Endothelial cell of umbilical vein (primary cell): ENCODE data around the gene CNTNAP2. TPM values are rescaled to one million over a fixed set of nuclear protein-coding genes. Genes with fewer than 3 reads are reported as not detected.

ENCODE experiments used
- BruUV-seq: library from RNA; stranded (reverse); fragments of 400-500 nt; replicated peaks from 2 replicates; lab custom pipeline; 2021; lab: Mats Ljungman, UMichigan
- CTCF ChIA-PET: fragments of 300-600, 350-600 bp; sonication (Branson Sonifier 250); formaldehyde crosslinking; loops from one replicate; lab custom pipeline; 2021; ENCODE audit warnings: antibody characterized with exemption, inconsistent platforms; lab: Charles Lee
- POLR2A ChIA-PET: fragments of 300-600, 350-600 bp; sonication (Branson Sonifier 250); formaldehyde crosslinking; loops from one replicate; lab custom pipeline; 2021; ENCODE audit warnings: antibody characterized with exemption, inconsistent platforms; lab: Charles Lee
- DNase-seq: peaks from one replicate; pipeline ENCODE4 v3.0.0-alpha.2; 2011; ENCODE audit warnings: low read depth, low spot score
- FAIRE-seq: peaks from 2 replicates; lab custom pipeline; 2011; peaks lifted over from hg19 to GRCh38; lab: Jason Lieb, UNC
- H2AFZ ChIP-seq: 2 replicates; pipeline ENCODE4 v1.6.0; 2012; ENCODE audit warnings: low read depth, low read length, control low read depth, inconsistent platforms
- H3K27ac ChIP-seq: 2 replicates; pipeline ENCODE4 v1.5.1; 2011; ENCODE audit warnings: low read depth, mild to moderate bottlenecking, control low read depth, low read length, moderate library complexity; ENCODE audit not compliant: insufficient read depth
- H3K27me3 ChIP-seq, 2 experiments: 2 replicates each; pipeline versions ENCODE4 v1.6.0 to v1.6.1; 2011; ENCODE audit warnings: low read length in 2 of 2, mixed read lengths in 1 of 2; ENCODE audit not compliant: control insufficient read depth in 2 of 2, insufficient read depth in 2 of 2
- H3K36me3 ChIP-seq, 2 experiments: 2 replicates in 1 of 2; 3 replicates in 1 of 2; pipeline ENCODE4 v1.5.1; 2011; ENCODE audit warnings: low read length in 2 of 2, mild to moderate bottlenecking in 1 of 2, moderate library complexity in 1 of 2; ENCODE audit not compliant: control insufficient read depth in 2 of 2, insufficient read depth in 2 of 2; ENCODE audit errors: extremely low read depth in 1 of 2
- H3K4me1 ChIP-seq: 3 replicates; pipeline ENCODE4 v1.5.1; 2011; ENCODE audit warnings: mild to moderate bottlenecking, low read length; ENCODE audit not compliant: control insufficient read depth, insufficient read depth; ENCODE audit errors: extremely low read depth
- H3K4me2 ChIP-seq: 2 replicates; pipeline ENCODE4 v1.6.1; 2011; ENCODE audit warnings: low read length, control low read depth, mixed read lengths; ENCODE audit not compliant: insufficient read depth
- H3K4me3 ChIP-seq, 3 experiments: fragments of 200-600 bp in 1 of 3; sonication (generic), shearing (Covaris generic) in 1 of 3; replicated peaks in 1 of 3; 2 replicates each; pipeline ENCODE4 v1.5.1; 2011 to 2016; ENCODE audit warnings: control low read depth in 3 of 3, low read length in 3 of 3, mild to moderate bottlenecking in 2 of 3, inconsistent platforms in 1 of 3, low read depth in 1 of 3, moderate library complexity in 1 of 3; ENCODE audit not compliant: insufficient read depth in 1 of 3
- H3K79me2 ChIP-seq: 2 replicates; pipeline ENCODE4 v1.6.0; 2012; ENCODE audit warnings: low read length, inconsistent platforms; ENCODE audit not compliant: control insufficient read depth, insufficient read depth
- H3K9ac ChIP-seq: replicated peaks from 2 replicates; pipeline ENCODE3; 2011; ENCODE audit warnings: low read length, control low read depth; ENCODE audit not compliant: insufficient read depth; ENCODE audit errors: extremely low read depth
- H3K9me1 ChIP-seq: replicated peaks from 3 replicates; pipeline ENCODE4 v1.6.0; 2011; ENCODE audit warnings: mild to moderate bottlenecking, low read length; ENCODE audit not compliant: control insufficient read depth, insufficient read depth; ENCODE audit errors: extremely low read depth
- H3K9me3 ChIP-seq: replicated peaks from 2 replicates; pipeline ENCODE4 v1.5.1; 2012; ENCODE audit warnings: low read length, inconsistent platforms; ENCODE audit not compliant: control insufficient read depth, insufficient read depth
- H4K20me1 ChIP-seq: replicated peaks from 2 replicates; pipeline ENCODE3; 2011; ENCODE audit warnings: mild to moderate bottlenecking, low read length; ENCODE audit not compliant: control insufficient read depth, insufficient read depth; ENCODE audit errors: extremely low read depth
- EZH2 ChIP-seq: IDR thresholded peaks from 2 replicates; pipeline ENCODE4 v1.6.1; 2012; ENCODE audit warnings: borderline replicate concordance, low read depth, mild to moderate bottlenecking, moderate library complexity, low read length, inconsistent platforms; ENCODE audit not compliant: severe bottlenecking
- FOS ChIP-seq: IDR thresholded peaks from 2 replicates; pipeline ENCODE4 v1.6.1; 2011; ENCODE audit warnings: mild to moderate bottlenecking, low read length, moderate library complexity, borderline replicate concordance; ENCODE audit not compliant: insufficient read depth
- GATA2 ChIP-seq: IDR thresholded peaks from 2 replicates; pipeline ENCODE4 v1.7.0; 2011; ENCODE audit warnings: low read depth, mild to moderate bottlenecking, moderate library complexity, mixed read lengths, low read length; ENCODE audit not compliant: insufficient read length, insufficient read depth
- JUN ChIP-seq: IDR thresholded peaks from 2 replicates; pipeline ENCODE4 v1.6.1; 2011; ENCODE audit warnings: borderline replicate concordance, low read depth; ENCODE audit not compliant: insufficient read length, insufficient read depth
- MAX ChIP-seq: IDR thresholded peaks from 2 replicates; pipeline ENCODE4 v1.6.1; 2011; ENCODE audit not compliant: insufficient read depth, insufficient read length
- MYC ChIP-seq: IDR thresholded peaks from one replicate; pipeline ENCODE4 v1.6.1; 2011; ENCODE audit warnings: mild to moderate bottlenecking, low read depth, low read length
- POLR2A ChIP-seq: IDR thresholded peaks from 2 replicates; pipeline ENCODE4 v1.6.1; 2012; ENCODE audit warnings: low read depth, mild to moderate bottlenecking, control low read depth, low read length
- POLR2AphosphoS5 ChIP-seq: IDR thresholded peaks from 2 replicates; pipeline ENCODE4 v1.6.1; 2012; ENCODE audit warnings: low read depth, mild to moderate bottlenecking, control low read depth, low read length, moderate library complexity; ENCODE audit not compliant: insufficient read depth
- dilution Hi-C: fragments of 300-500 bp; cut with MboI; formaldehyde crosslinking; loops from one replicate; pipeline ENCODE4 v1.15.0; 2019; ENCODE audit warnings: low sequenced_read_pairs; ENCODE audit not compliant: extremely low pct_ligation_motif_present
- intact Hi-C: fragments of 100-400 bp; cut with micrococcal nuclease; formaldehyde crosslinking; loops from one replicate; pipeline ENCODE4 v1.10.0; 2022
- polyA plus RNA-seq, 4 experiments: library from polyadenylated mRNA; depleted of rRNA in 3 of 4; stranded (reverse) in 3 of 4; unstranded in 1 of 4; fragments of >200 nt; gene quantifications; 2 replicates each; pipeline versions ENCODE4 v1.2.1 to v1.2.3, GENCODE V29; 2011 to 2012; ENCODE audit warnings: missing spikeins in 1 of 4
- total RNA-seq: library from RNA; stranded (reverse); gene quantifications from 2 replicates; pipeline ENCODE4 v1.2.3, GENCODE V29; 2021
- TF ChIP-seq, protein P1 (sequence below), 2 donors: IDR thresholded peaks; 1 replicate in 1 of 2; 2 replicates in 1 of 2; pipeline ENCODE4 v1.5.1; 2011; ENCODE audit warnings: low read length in 2 of 2, mild to moderate bottlenecking in 2 of 2, moderate library complexity in 2 of 2, control low read depth in 1 of 2, inconsistent platforms in 1 of 2, low read depth in 1 of 2; ENCODE audit not compliant: insufficient read depth in 1 of 2; ENCODE audit errors: extremely low read depth in 1 of 2

CNTNAP2 gene
- total and polyA plus RNA-seq, 2 donors (not counting 3 experiments of a cell fraction or from before 2014, with no cell fraction given) = not detected

DNA sequence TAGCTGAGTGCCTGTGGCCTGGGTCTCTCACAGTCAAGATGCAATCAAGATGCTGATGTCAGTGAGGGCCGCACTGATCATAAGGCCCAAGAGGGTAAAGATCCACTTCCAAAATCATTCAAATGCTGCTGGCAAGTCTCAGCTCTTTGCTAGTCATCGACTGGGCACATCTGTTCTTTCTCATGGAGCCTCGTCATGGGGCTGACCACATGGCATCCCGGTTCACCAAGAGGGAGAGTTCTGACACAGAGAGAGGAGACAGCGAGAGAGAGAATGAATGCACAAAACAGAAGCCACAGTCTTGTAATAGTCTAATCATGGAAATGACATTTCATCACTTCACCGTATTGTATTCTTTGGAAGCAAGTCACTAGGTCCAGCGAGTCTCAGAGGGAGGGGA, 1406.5 kb downstream of the CNTNAP2 start:
- H3K27ac ChIP-seq = no peak overlapping the region
- no TSS peak for BruUV-seq
- no peaks in the 10 kb centered on the region for H3K9me1 ChIP-seq
- H3K36me3 ChIP-seq = no peaks in the 10 kb centered on the region
- DNase-seq = no peak
- dilution Hi-C loops = no loop called here
- no peaks in the 10 kb centered on the region for H3K9me3 ChIP-seq
- POLR2A ChIA-PET = no interaction called here
- no peaks in the 10 kb centered on the region for H3K4me1 ChIP-seq
- no peak for FAIRE-seq
- no peak overlapping the region for H3K4me3 ChIP-seq
- intact Hi-C loops = no loop called here
- no peaks in the 10 kb centered on the region for H3K79me2 ChIP-seq
- H3K9ac ChIP-seq = no peak overlapping the region
- no peak overlapping the region for H3K4me2 ChIP-seq
- H4K20me1 ChIP-seq = no peaks in the 10 kb centered on the region
- TF ChIP-seq, protein P1, sequence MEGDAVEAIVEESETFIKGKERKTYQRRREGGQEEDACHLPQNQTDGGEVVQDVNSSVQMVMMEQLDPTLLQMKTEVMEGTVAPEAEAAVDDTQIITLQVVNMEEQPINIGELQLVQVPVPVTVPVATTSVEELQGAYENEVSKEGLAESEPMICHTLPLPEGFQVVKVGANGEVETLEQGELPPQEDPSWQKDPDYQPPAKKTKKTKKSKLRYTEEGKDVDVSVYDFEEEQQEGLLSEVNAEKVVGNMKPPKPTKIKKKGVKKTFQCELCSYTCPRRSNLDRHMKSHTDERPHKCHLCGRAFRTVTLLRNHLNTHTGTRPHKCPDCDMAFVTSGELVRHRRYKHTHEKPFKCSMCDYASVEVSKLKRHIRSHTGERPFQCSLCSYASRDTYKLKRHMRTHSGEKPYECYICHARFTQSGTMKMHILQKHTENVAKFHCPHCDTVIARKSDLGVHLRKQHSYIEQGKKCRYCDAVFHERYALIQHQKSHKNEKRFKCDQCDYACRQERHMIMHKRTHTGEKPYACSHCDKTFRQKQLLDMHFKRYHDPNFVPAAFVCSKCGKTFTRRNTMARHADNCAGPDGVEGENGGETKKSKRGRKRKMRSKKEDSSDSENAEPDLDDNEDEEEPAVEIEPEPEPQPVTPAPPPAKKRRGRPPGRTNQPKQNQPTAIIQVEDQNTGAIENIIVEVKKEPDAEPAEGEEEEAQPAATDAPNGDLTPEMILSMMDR (IDR thresholded peaks at IDR 0.05; ENCODE audit: extremely low read depth in 1 of 2, insufficient read depth in 1 of 2, low read depth in 1 of 2, low read length in 2 of 2) = no peak
- no peak for TF ChIP-seq POLR2A
- TF ChIP-seq POLR2AphosphoS5 = no peak
- TF ChIP-seq GATA2 = no peak
- TF ChIP-seq EZH2 = no peak
- TF ChIP-seq MAX = no peak
- TF ChIP-seq JUN = no peak
- TF ChIP-seq FOS = no peak
- TF ChIP-seq MYC = no peak
- no peak overlapping the region for H2AFZ ChIP-seq
- no peaks in the 10 kb centered on the region for H3K27me3 ChIP-seq
- CTCF ChIA-PET = no interaction called here
